HL-60/S4 treated with phorbol 12-myristate 13-acetate at 8.2 ng/mL for 4 days and 3 days (cell line): Measurements from ENCODE around the gene TOR4A.

Experiments used
- in situ Hi-C: fragments of 300-500 bp; cut with MboI; formaldehyde crosslinking; loops from 2 replicates; pipeline ENCODE4 v1.15.0; 2022; ENCODE audit warnings: low sequenced_read_pairs

The TOR4A gene

GRCh38 chr9:137269231-137269772 lies 8.2 kb upstream of the TOR4A start:
- in situ Hi-C loops, result no loop called here

DNA sequence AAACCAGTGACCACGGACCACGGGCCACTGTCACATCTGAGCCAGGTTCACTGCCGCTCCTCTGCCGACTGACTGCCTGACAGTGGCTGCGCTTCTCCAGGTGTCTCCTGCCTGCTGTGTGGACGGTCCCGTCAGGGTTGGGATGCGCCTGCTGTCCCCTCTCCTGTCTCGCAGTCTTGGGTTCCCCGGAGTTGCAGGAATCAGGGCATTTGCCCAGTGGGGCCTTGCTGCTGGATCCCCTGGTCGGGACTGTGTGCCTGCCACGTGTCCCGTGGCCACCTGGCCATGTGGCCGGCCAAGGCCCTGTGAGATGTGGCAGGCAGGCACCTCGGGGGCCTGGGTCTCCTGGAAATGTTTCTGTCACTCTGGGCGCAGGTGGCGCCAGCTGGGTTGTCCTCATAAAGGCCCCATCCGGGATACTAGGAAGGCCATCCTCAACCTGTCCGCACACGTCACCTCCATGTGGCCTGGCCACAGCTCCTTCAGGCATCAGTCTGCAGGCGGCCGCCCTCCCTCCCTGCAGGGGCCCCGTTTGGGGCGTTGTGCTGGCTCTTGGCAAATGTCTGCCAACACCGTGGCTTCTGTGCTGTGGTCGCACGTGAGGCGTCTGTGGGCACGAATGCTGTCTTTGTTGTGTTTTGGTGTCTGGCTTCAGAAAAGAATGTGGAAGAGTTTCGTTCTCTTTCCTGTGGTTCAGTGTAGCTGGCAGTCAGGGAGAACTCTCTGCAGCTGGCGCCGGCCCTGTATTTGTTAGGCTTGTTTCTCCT lies 6.4 kb upstream of the TOR4A start:
- in situ Hi-C loops, result no loop called here

DNA sequence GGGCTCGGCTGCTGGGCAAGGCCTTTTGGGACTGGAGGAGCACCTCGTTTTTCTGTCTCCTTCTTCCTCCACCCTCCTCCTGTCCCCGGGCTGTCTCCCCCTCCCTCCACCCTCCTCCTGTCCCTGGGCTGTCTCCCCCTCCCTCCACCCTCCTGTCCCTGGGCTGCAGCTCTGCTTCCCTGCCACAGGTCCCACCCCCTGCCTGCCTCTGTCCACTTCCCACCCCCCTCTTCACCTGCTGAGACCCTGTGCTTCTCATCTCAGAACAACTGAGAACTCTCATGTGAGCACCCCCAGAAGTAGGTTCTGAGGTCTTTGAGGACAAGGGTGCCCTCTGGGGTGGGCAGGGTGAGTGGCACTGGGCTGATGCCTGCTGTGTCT lies 5.8 kb upstream of the TOR4A start:
- in situ Hi-C loops, result no loop called here

DNA sequence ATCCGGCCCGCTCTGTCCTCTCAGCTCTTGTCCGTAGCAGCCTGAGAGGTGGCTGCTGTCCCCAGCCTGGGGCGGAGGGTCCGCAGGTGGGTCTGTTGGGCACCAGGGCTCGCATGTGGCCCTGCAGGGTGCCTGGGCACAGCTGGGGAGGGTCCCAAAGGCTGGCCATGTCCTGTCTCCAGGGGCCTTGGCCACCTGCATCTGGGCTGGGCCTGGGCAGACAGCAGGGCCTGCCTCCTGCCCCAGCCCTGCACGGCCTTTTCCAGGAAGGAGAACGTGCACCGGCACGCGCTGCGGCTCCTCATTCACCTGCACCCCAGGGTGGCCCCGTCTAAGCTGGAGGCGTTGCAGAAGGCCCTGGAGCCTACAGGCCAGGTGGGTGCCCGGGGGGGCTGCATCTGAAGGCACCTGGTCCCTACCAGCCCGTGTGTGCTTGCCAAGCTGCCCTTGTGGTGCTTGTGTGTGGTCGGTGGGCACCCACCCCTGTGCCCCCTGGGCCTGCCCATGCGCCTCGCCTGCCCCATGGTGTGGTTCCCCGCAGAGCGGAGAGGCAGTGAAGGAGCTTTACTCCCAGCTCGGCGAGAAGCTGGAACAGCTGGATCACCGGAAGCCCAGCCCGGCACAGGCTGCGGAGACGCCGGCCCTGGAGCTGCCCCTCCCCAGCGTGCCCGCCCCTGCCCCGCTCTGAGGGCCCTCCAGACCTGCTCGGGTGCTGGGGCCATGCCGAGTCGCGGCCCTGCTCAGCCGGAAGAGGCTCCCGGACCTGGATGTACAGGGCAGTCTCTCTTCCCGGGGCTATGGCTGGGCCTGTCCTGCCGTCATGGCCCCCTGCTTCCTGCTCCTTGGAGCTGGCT lies 5.1 kb upstream of the TOR4A start:
- in situ Hi-C loops, result no loop called here

DNA sequence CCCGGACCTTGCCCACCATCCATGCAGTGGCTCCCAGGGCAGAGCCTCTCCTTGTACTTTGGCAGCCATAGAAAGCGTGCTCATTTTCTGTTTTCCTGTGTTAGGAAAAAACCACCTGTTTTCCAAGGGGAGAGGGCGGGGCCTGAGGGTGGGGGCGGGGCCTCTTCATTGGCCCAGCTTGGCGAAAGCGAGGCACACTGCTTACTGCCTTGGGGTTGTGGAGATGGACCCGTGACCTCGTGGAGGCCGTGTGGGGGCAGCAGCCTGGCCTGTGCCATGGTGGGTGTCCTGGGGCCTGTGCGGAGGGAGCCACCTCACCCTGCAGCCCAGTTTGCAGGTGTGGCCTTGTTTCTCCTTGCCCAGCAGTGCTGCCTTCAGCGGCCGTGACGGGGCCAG lies 4.4 kb upstream of the TOR4A start:
- in situ Hi-C loops, result no loop called here

DNA sequence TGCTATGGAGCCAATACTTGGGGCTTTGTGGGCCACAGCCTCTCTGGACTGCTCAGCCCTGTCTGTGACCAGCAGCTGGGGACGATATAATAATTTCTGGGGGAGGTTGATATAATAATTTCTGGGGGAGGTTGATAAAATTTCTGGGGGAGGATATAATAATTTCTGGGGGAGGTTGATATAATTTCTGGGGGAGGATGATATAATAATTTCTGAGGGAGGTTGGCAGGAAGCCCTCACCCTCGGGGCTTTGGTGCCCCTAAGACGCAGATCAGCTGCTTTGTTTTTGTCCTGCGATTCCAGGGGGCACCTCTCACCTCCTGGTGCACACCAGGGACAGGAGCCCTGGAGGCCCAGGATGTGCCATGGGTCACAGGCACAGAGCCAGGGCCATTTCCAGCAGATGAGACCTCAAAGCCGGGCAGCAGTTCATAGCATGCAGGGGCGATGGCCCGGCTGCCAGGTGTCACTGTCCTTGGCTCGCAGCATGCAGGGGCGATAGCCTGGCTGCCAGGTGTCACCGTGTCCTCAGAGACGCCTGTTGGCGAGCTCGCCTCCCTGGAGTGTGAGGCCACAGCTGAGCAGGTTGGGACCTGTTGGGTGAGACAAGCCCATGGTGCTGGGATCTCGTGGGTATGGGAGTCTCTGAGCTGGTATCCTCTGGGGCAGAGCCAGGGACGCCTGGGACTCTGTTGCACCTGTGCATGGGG lies 3.8 kb upstream of the TOR4A start:
- in situ Hi-C loops, result no loop called here

- in situ Hi-C loops, result no loop called here
Measured at GRCh38 chr9:137275203-137275587, 2.3 kb upstream of the TOR4A start.

DNA sequence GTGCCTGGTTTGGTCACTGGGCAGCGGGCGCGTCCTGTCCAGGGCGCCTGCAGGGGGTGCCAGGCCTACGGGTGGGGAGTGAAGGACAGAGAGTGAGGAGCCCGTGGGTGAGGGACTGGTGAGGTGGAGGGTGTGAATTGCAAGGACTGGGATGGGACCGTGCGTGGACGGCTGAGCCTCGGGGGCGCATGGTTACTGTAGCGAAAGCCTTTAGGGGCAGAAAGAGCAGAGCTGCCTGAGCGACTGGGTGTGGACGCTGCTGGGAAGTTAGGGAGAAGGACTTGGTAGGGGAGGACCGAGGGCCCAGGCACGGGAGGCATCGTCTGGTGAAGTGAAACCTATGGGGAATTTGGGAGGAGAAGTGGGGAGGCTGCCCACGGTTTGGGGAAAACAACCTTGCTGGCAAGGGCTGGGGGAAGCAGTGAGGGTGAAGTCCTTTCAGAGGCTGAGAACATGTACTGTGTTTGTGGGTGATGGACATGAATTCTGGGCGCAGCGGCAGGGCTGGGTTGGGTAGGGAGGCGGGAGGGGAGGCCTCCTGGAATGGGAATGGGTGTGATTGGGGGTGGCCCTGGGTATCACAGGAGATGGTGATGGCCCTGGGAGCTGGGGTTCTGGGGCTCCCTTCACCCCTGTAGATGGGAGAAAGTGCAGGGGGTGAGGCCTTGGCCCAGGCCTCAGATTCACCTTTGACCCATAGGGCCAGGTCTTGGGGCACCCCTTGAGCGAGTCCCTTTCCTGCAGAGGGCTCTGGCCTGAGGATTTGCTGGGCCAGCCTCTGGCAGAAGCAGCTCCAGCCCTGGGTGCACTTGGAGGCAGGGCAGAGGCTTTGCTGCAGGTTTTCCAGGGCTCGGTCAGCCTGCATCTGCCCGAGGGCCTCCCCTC lies 1.7 kb upstream of the TOR4A start:
- in situ Hi-C loops, result no loop called here

- in situ Hi-C loops, result no loop called here
Measured at GRCh38 chr9:137276473-137277328, 825 bp upstream of the TOR4A start.

GRCh38 chr9:137278061-137278701 lies 655 bp downstream of the TOR4A start:
- in situ Hi-C loops, result no loop called here

- in situ Hi-C loops, result no loop called here
Measured at GRCh38 chr9:137278721-137279711, 1.5 kb downstream of the TOR4A start.

DNA sequence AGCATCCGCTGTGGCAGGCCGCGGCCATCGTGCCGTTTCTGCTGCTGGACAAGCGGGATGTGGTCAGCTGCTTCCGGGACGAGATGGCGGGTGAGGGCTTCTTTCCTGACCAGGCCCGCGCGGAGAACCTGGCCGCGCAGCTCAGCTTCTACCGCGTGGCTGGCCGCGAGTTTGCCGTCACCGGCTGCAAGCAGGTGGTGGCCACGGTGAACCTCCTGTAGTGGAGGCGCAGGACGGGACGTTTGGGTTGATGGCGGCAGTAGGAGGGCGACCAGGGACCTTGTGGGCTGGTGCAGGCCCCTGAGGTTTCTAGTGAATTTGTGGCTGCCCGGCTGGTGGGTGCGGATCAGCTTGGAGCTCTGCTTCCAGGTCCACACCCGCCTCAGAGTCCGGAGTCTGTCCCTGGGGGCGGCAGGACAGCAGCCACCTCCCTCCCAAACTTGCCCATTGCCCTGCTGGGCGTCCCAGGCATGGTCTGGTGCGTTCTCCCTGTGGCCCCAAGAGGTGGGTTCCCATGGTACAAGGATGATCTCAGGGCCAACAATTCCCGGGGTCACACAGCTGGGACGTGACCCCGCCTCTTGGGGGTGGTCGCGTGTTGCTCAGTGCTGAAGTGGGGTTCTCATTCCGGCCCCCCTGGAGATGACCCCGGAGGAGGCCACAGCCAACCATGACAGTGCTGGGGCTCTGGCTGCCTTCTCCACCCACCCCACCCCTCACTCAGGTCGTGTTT lies 2.4 kb downstream of the TOR4A start:
- in situ Hi-C loops, result no loop called here

DNA sequence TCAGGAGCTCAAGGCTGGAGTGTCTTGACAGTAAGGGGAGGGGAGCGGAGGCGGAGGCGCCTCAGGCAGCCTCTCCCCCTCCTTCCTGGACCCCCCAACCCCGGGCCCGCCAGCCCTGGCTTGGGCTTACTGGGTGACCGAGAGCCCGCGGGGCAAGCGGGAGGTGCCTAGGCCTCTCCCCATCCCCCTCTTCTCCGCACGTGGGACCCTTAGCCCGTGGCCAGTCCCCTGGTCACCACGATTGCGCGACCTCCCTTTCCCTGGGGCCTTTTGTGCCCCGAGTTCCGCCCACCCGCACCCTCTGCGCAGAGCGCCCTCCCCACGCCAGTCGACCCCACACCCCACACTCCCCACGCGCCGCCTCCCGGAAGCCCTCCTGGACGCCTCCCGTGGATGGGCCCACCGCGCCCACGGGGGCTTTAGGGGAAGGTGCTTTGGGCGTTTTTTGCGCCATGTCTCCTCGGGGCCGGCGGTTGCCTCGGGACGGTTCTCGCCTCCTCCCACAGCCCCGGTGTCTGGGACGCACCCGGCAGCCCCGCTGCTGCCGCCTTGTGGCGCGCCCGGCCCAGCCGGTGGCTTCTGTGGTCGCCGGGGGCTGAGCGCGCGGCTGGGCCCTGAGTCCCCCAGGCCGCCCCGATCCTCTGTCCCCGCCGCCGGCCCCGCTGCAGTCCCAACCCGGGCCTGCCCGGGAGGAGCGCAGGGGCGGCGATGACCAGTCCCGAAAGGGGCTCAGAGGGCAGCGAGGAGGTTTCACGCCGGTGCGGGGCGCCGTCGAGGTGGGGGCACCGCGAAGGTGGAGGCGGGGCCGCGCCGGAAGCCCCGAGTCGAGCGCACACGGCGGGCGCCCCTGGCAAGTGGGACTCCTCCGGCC lies 3.2 kb downstream of the TOR4A start:
- in situ Hi-C loops, result no loop called here

DNA sequence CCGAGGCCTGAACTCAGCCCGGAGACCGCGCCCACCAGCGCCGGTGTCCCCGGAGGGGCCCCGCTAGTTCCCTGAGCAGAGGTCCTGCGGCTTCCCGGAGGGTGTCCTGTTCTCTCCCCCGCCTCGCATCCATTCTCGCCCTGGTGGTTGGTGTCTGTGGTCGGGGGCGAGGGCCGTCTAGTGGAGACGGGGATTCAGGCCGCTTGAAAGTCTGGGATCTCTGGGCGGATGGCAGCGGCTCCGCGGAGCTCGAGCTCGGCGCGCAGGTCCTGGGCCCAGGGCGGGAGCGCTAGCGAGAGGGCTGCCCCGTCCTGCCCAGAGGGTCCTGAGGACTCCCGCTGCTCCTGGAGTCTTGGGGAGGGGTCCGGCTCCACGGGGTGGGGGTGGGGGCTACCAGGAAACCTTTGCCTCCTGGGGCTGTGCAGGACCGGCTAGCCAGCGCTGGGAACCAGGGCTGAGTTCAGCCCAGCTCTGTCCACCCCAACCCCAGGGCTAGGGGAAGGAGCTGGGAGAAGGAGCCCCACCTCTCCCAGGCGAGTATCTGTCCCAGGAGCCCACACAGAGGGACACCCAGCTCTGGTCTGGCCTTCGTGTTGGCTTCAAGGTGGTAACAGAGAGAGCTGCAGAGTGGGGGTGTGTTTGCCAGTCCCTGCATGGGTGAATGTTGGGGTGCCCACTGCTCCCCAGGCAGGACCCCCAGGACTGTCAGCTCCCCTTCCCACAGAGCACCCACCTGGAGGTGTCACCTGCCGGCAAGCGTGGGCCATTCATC lies 4.0 kb downstream of the TOR4A start:
- in situ Hi-C loops, result no loop called here

DNA sequence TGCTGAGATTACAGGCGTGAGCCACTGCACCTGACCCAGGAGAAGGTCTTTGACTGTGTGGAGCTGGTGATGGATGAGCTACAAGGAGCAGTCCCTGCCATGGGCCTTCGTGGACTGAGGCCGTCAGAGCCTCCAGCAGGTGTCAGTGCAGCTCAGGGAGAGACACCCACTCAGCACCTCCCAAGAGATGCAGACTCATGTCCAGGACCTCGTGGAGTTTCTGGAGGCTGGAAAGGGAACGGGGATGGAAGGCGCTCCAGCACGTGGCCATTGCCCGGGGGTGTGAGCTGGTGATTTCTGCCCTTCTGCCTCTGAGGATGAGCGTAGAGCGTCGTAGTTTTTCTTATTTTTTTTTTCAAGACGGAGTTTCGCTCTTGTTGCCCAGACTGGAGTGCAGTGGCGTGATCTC lies 9.5 kb downstream of the TOR4A start:
- in situ Hi-C loops, result no loop called here
